Adipocyte (in vitro differentiated cells): ENCODE measurements around the gene ETS2.

ENCODE experiments used
- DNase-seq: peaks from one replicate; pipeline ENCODE4 v3.0.0-alpha.2; 2015; ENCODE audit warnings: low read depth
- H3K27me3 ChIP-seq: replicated peaks from 2 replicates; pipeline ENCODE4 v1.7.0; 2013; ENCODE audit warnings: mild to moderate bottlenecking, low read length, moderate library complexity; ENCODE audit not compliant: control insufficient read depth, insufficient read depth
- H3K36me3 ChIP-seq: 2 replicates; pipeline ENCODE4 v1.7.0; 2013; ENCODE audit warnings: low read length, mild to moderate bottlenecking, moderate library complexity; ENCODE audit not compliant: control insufficient read depth, insufficient read depth, severe bottlenecking
- H3K4me1 ChIP-seq: 2 replicates; pipeline ENCODE4 v1.7.0; 2013; ENCODE audit warnings: mild to moderate bottlenecking, low read length, moderate library complexity; ENCODE audit not compliant: control insufficient read depth, insufficient read depth
- H3K4me3 ChIP-seq: 2 replicates; pipeline ENCODE4 v1.7.0; 2013; ENCODE audit warnings: mild to moderate bottlenecking, low read length, moderate library complexity
- H3K9ac ChIP-seq: 2 replicates; pipeline ENCODE4 v1.7.0; 2013; ENCODE audit warnings: mild to moderate bottlenecking, low read length, moderate library complexity
- H3K9me3 ChIP-seq: 2 replicates; pipeline ENCODE4 v1.7.0; 2013; ENCODE audit warnings: mild to moderate bottlenecking, low read length, moderate library complexity; ENCODE audit not compliant: control insufficient read depth

Gene ETS2

GRCh38 chr21:38805328-38806152 is at the start of gene ETS2:
TSS of gene ETS2 (plus strand) at chr21:38805929. CDS start at chr21:38810035, 4,106 bp downstream.
- H3K4me3 ChIP-seq = peak within 1 kb of the TSS; percentile 90
- H3K4me1 ChIP-seq = peaks cover 19% of the 10 kb centered on the region
- H3K36me3 ChIP-seq = peaks cover 6% of the 10 kb centered on the region
- peak within 1 kb of the TSS; percentile 88 for H3K9ac ChIP-seq
- H3K27me3 ChIP-seq = no peaks in the 10 kb centered on the region
- peak; percentile 94 for DNase-seq
- no peaks in the 10 kb centered on the region for H3K9me3 ChIP-seq

- Histone ChIP-seq H3K9me3 (no peaks in the 10 kb centered on the region), H3K9ac (no peak overlapping the region), H3K4me1 (peaks cover 36% of the 10 kb centered on the region), H3K27me3 (no peaks in the 10 kb centered on the region), H3K4me3 (no peak overlapping the region), H3K36me3 (no peaks in the 10 kb centered on the region)
- peak; percentile 37 for DNase-seq
These were observed 49.0 kb upstream of the ETS2 start for GRCh38 chr21:38756746-38757145.

- Histone ChIP-seq H3K9ac (no peak overlapping the region), H3K4me3 (no peak overlapping the region), H3K4me1 (peaks cover 30% of the 10 kb centered on the region), H3K27me3 (no peaks in the 10 kb centered on the region), H3K9me3 (no peaks in the 10 kb centered on the region), H3K36me3 (no peaks in the 10 kb centered on the region)
- DNase-seq = peak; percentile 51
These were observed 47.1 kb upstream of the ETS2 start for GRCh38 chr21:38758501-38759214.

- Histone ChIP-seq H3K4me3 (no peak overlapping the region), H3K9me3 (no peaks in the 10 kb centered on the region), H3K36me3 (no peaks in the 10 kb centered on the region), H3K27me3 (no peaks in the 10 kb centered on the region), H3K4me1 (peaks cover 25% of the 10 kb centered on the region), H3K9ac (no peak overlapping the region)
- DNase-seq = no peak
These were observed 46.3 kb upstream of the ETS2 start for GRCh38 chr21:38759413-38759812.

GRCh38 chr21:38760017-38760761 is 45.5 kb upstream of the ETS2 start:
- no peak overlapping the region for H3K4me3 ChIP-seq
- no peak overlapping the region for H3K9ac ChIP-seq
- H3K36me3 ChIP-seq = no peaks in the 10 kb centered on the region
- H3K9me3 ChIP-seq = no peaks in the 10 kb centered on the region
- DNase-seq = no peak
- peaks cover 24% of the 10 kb centered on the region for H3K4me1 ChIP-seq
- peaks cover 6% of the 10 kb centered on the region for H3K27me3 ChIP-seq

GRCh38 chr21:38760762-38761155 is 45.0 kb upstream of the ETS2 start:
- no peak for DNase-seq
- Histone ChIP-seq H3K9me3 (no peaks in the 10 kb centered on the region), H3K27me3 (peaks cover 7% of the 10 kb centered on the region), H3K36me3 (no peaks in the 10 kb centered on the region), H3K4me1 (peaks cover 20% of the 10 kb centered on the region), H3K9ac (no peak overlapping the region), H3K4me3 (no peak overlapping the region)

GRCh38 chr21:38761531-38761930 is 44.2 kb upstream of the ETS2 start:
- peaks cover 3% of the 10 kb centered on the region for H3K9me3 ChIP-seq
- no peak for DNase-seq
- peak overlapping the region; percentile 4 for H3K9ac ChIP-seq
- H3K36me3 ChIP-seq = no peaks in the 10 kb centered on the region
- H3K4me3 ChIP-seq = no peak overlapping the region
- peaks cover 12% of the 10 kb centered on the region for H3K4me1 ChIP-seq
- H3K27me3 ChIP-seq = peaks cover 7% of the 10 kb centered on the region

- Histone ChIP-seq H3K4me1 (peaks cover 11% of the 10 kb centered on the region), H3K9ac (no peak overlapping the region), H3K4me3 (no peak overlapping the region), H3K9me3 (peaks cover 3% of the 10 kb centered on the region), H3K27me3 (peaks cover 7% of the 10 kb centered on the region), H3K36me3 (no peaks in the 10 kb centered on the region)
- DNase-seq = no peak
These were observed 40.7 kb upstream of the ETS2 start for GRCh38 chr21:38765056-38765455.

GRCh38 chr21:38766987-38767722 is 38.6 kb upstream of the ETS2 start:
- Histone ChIP-seq H3K9me3 (peaks cover 3% of the 10 kb centered on the region), H3K27me3 (peaks cover 7% of the 10 kb centered on the region), H3K36me3 (no peaks in the 10 kb centered on the region), H3K4me1 (peaks cover 17% of the 10 kb centered on the region), H3K4me3 (no peak overlapping the region), H3K9ac (no peak overlapping the region)
- DNase-seq = no peak

- H3K4me1 ChIP-seq = peaks cover 24% of the 10 kb centered on the region
- peaks cover 7% of the 10 kb centered on the region for H3K27me3 ChIP-seq
- no peaks in the 10 kb centered on the region for H3K36me3 ChIP-seq
- DNase-seq = peak; percentile 92
- H3K9ac ChIP-seq = no peak overlapping the region
- peaks cover 3% of the 10 kb centered on the region for H3K9me3 ChIP-seq
- no peak overlapping the region for H3K4me3 ChIP-seq
These were observed 37.2 kb upstream of the ETS2 start for GRCh38 chr21:38768471-38769063.
